ENCODE data around the gene ASAP2.

GRCh38 chr2:9294764-9295163 is 88.2 kb downstream of the ASAP2 start:
- no peak for TF ChIP-seq SIN3A (IDR thresholded peaks at IDR 0.05; ENCODE audit: borderline replicate concordance, insufficient read depth, low read length)
- no peak for TF ChIP-seq POLR2AphosphoS5 (IDR thresholded peaks at IDR 0.05; ENCODE audit: low read depth, low read length)

Measured in PFSK-1 (cell line).